ENCODE data around the gene COL21A1. TPM values are rescaled to one million over a fixed set of nuclear protein-coding genes. Genes with fewer than 3 reads are reported as not detected.

COL21A1 gene
- polyA plus RNA-seq, 2 of the 4 experiments (the other 2 are of a cell fraction) = 1.4 to 3.3 TPM

DNA sequence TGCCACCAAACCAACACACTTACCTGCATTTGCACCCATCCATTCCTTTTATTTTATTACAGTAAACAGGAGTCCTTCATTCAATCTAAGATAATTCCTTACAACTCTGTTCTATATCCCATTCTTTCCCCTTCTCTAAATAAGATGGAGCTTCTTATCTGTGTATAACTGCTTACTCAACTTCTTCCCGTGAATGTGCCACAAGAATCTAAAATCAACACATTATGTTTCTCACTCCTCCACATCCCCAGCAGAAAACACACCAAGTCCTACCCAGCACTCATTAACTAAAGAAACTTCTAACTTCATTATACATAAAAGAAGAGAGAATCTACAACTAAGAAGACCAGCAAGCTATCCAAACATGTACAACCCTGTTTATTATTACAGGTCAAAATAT is 141.1 kb downstream of the COL21A1 start:
- CTCF ChIA-PET = interaction anchor here (0.7 kb wide), 1 partner anchor 16 kb away, joined by 3 read pairs; no protein-coding TSS in a partner anchor
- 70% methylated on average over 1 of the region's 1 CpG for WGBS (ENCODE audit: missing lambda C conversion rate)
- no peak for DNase-seq (ENCODE audit: low read depth in 1 of 2, low spot score in 1 of 2)
- H3K9me3 ChIP-seq = no peaks in the 10 kb centered on the region
- FAIRE-seq = no peak
- H3K4me3 ChIP-seq = no peak overlapping the region
- POLR2A ChIA-PET = no interaction called here
- H3K4me1 ChIP-seq = peaks cover 13% of the 10 kb centered on the region; the same call in 2 of the 3 replicates
- no peak overlapping the region for H3K27ac ChIP-seq
- no peak for ATAC-seq
- H3K4me2 ChIP-seq = no peak overlapping the region
- no peak for TF ChIP-seq FOXS1 (CRISPR knock-in tag; IDR thresholded peaks at IDR 0.05)
- TF ChIP-seq RCOR1 (IDR thresholded peaks at IDR 0.05; ENCODE audit: low read depth, low read length) = no peak
- TF ChIP-seq JUN (IDR thresholded peaks at IDR 0.05) = no peak
- no peak for TF ChIP-seq HOXB13 (CRISPR knock-in tag; IDR thresholded peaks at IDR 0.05; ENCODE audit: low read depth)
- TF ChIP-seq, protein P1, sequence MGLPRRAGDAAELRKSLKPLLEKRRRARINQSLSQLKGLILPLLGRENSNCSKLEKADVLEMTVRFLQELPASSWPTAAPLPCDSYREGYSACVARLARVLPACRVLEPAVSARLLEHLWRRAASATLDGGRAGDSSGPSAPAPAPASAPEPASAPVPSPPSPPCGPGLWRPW (IDR thresholded peaks at IDR 0.05) = no peak
- TF ChIP-seq RFX5 (IDR thresholded peaks at IDR 0.05) = no peak
- TF ChIP-seq PHF8 (IDR thresholded peaks at IDR 0.05; ENCODE audit: borderline replicate concordance, low read depth) = no peak
- TF ChIP-seq, protein P2, sequence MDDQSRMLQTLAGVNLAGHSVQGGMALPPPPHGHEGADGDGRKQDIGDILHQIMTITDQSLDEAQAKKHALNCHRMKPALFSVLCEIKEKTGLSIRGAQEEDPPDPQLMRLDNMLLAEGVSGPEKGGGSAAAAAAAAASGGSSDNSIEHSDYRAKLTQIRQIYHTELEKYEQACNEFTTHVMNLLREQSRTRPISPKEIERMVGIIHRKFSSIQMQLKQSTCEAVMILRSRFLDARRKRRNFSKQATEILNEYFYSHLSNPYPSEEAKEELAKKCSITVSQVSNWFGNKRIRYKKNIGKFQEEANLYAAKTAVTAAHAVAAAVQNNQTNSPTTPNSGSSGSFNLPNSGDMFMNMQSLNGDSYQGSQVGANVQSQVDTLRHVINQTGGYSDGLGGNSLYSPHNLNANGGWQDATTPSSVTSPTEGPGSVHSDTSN (IDR thresholded peaks at IDR 0.05) = no peak
- no peak for TF ChIP-seq EP300 (IDR thresholded peaks at IDR 0.05)
- no peak for TF ChIP-seq POLR2AphosphoS2 (conservative IDR thresholded peaks at IDR 0.05; ENCODE audit: low read length)
- no peak for TF ChIP-seq ZC3H11A (IDR thresholded peaks at IDR 0.05)
- no peak for TF ChIP-seq HDAC2 (IDR thresholded peaks at IDR 0.05)

DNA sequence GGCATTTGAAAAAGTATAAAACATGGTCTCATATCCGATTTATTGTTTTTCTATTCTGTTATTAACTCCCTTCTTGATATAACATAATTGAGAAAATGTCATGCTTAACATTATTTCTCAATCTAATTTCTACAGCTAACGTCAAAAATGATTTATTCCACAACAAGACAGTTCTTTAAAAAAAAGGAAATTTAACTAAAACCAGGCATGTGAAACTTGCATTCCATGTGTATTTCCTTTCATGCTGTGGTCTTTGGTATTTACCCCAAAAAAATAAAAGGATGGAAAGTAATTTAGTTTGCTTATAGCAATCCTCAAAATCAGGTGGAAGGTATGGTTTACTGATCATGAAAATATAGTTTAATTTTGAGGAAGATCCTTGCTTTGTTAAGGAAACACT is 142.8 kb downstream of the COL21A1 start:
- ATAC-seq (no peak), DNase-seq (ENCODE audit: low read depth in 1 of 2, low spot score in 1 of 2) (no peak), FAIRE-seq (no peak)
- H3K4me2 ChIP-seq = no peak overlapping the region
- TF ChIP-seq NR3C1 (IDR thresholded peaks at IDR 0.05) (no peak), RCOR1 (IDR thresholded peaks at IDR 0.05; ENCODE audit: low read depth, low read length) (no peak), FOXS1 (CRISPR knock-in tag; IDR thresholded peaks at IDR 0.05) (no peak), POLR2A (IDR thresholded peaks at IDR 0.05; ENCODE audit: low read length) (no peak), BHLHE40 (IDR thresholded peaks at IDR 0.05; ENCODE audit: low read depth, low read length) (no peak), CBX8 (IDR thresholded peaks at IDR 0.05) (no peak), NPAS2 (CRISPR knock-in tag; IDR thresholded peaks at IDR 0.05; ENCODE audit: borderline replicate concordance) (no peak), CBX2 (IDR thresholded peaks at IDR 0.05; ENCODE audit: borderline replicate concordance, low read depth) (no peak), HOXB13 (CRISPR knock-in tag; IDR thresholded peaks at IDR 0.05; ENCODE audit: low read depth) (no peak), SREBF2 (IDR thresholded peaks at IDR 0.05) (no peak), JUNB (IDR thresholded peaks at IDR 0.05) (no peak), TP53 (CRISPR knock-in tag; IDR thresholded peaks at IDR 0.05) (no peak), MAFK (IDR thresholded peaks at IDR 0.05; ENCODE audit: partially characterized antibody) (no peak)
- TF ChIP-seq, protein P3, sequence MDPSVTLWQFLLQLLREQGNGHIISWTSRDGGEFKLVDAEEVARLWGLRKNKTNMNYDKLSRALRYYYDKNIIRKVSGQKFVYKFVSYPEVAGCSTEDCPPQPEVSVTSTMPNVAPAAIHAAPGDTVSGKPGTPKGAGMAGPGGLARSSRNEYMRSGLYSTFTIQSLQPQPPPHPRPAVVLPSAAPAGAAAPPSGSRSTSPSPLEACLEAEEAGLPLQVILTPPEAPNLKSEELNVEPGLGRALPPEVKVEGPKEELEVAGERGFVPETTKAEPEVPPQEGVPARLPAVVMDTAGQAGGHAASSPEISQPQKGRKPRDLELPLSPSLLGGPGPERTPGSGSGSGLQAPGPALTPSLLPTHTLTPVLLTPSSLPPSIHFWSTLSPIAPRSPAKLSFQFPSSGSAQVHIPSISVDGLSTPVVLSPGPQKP (IDR thresholded peaks at IDR 0.05; ENCODE audit: low read depth, low read length) = no peak
- TF ChIP-seq, protein P1 (IDR thresholded peaks at IDR 0.05) = no peak
- TF ChIP-seq, protein P4, sequence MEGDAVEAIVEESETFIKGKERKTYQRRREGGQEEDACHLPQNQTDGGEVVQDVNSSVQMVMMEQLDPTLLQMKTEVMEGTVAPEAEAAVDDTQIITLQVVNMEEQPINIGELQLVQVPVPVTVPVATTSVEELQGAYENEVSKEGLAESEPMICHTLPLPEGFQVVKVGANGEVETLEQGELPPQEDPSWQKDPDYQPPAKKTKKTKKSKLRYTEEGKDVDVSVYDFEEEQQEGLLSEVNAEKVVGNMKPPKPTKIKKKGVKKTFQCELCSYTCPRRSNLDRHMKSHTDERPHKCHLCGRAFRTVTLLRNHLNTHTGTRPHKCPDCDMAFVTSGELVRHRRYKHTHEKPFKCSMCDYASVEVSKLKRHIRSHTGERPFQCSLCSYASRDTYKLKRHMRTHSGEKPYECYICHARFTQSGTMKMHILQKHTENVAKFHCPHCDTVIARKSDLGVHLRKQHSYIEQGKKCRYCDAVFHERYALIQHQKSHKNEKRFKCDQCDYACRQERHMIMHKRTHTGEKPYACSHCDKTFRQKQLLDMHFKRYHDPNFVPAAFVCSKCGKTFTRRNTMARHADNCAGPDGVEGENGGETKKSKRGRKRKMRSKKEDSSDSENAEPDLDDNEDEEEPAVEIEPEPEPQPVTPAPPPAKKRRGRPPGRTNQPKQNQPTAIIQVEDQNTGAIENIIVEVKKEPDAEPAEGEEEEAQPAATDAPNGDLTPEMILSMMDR (IDR thresholded peaks at IDR 0.05) = no peak
- TF ChIP-seq, protein P5, sequence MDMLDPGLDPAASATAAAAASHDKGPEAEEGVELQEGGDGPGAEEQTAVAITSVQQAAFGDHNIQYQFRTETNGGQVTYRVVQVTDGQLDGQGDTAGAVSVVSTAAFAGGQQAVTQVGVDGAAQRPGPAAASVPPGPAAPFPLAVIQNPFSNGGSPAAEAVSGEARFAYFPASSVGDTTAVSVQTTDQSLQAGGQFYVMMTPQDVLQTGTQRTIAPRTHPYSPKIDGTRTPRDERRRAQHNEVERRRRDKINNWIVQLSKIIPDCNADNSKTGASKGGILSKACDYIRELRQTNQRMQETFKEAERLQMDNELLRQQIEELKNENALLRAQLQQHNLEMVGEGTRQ (IDR thresholded peaks at IDR 0.05) = no peak
- TF ChIP-seq, protein P6, sequence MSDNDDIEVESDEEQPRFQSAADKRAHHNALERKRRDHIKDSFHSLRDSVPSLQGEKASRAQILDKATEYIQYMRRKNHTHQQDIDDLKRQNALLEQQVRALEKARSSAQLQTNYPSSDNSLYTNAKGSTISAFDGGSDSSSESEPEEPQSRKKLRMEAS (IDR thresholded peaks at IDR 0.05) = no peak
- H3K27ac ChIP-seq = no peak overlapping the region
- H3K9me3 ChIP-seq = no peaks in the 10 kb centered on the region
- peaks cover 22% of the 10 kb centered on the region for H3K4me1 ChIP-seq
- no peak overlapping the region for H3K4me3 ChIP-seq
- ChIA-PET CTCF (interaction anchor here (0.5 kb wide), 1 partner anchor 1415 kb away, joined by 5 read pairs; no protein-coding TSS in a partner anchor), POLR2A (no interaction called here)
- 54% methylated on average over 2 of the region's 2 CpGs for WGBS (ENCODE audit: missing lambda C conversion rate)
